ENCODE results near the gene MRPS21.
A peak's percentile ranks its signal among the peaks of the same experiment; 100 is the strongest.

MRPS21 gene

DNA sequence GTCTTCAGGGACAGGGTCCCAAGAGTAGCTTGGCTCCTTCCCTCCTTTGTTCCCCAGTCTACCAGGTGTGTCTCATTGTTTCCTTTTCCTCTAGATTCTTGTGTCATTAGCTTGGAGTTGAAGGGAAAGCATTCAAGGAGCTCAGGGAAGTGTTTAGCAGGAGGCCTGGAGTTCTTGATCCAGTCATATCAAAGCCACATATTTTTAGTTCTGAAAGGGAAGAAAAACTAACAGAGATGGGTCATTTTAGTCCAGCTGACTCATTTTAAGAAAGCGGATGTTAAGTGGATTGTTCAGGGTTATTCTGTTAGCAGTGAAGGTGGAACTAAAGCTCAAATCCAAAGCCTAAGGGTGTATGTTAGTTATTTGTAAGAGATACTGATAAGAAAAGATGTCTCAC, 20.4 kb upstream of the MRPS21 start:
- H3K9me3 ChIP-seq, result no peaks in the 10 kb centered on the region
- no peak overlapping the region for H3K4me3 ChIP-seq (ENCODE audit: low read depth in 1 of 2, low read length in 1 of 2)
- no peak overlapping the region for H3K27ac ChIP-seq
- H3K27me3 ChIP-seq, result no peaks in the 10 kb centered on the region
- no peaks in the 10 kb centered on the region for H3K36me3 ChIP-seq
- H3K4me1 ChIP-seq (ENCODE audit: control insufficient read depth in 1 of 2, insufficient read depth in 1 of 2, low read depth in 1 of 2, low read length in 1 of 2), result peaks cover 9 to 10% of the 10 kb centered on the region in 2 experiments
- TF ChIP-seq, protein P1, sequence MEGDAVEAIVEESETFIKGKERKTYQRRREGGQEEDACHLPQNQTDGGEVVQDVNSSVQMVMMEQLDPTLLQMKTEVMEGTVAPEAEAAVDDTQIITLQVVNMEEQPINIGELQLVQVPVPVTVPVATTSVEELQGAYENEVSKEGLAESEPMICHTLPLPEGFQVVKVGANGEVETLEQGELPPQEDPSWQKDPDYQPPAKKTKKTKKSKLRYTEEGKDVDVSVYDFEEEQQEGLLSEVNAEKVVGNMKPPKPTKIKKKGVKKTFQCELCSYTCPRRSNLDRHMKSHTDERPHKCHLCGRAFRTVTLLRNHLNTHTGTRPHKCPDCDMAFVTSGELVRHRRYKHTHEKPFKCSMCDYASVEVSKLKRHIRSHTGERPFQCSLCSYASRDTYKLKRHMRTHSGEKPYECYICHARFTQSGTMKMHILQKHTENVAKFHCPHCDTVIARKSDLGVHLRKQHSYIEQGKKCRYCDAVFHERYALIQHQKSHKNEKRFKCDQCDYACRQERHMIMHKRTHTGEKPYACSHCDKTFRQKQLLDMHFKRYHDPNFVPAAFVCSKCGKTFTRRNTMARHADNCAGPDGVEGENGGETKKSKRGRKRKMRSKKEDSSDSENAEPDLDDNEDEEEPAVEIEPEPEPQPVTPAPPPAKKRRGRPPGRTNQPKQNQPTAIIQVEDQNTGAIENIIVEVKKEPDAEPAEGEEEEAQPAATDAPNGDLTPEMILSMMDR (IDR thresholded peaks at IDR 0.05), result no peak

DNA sequence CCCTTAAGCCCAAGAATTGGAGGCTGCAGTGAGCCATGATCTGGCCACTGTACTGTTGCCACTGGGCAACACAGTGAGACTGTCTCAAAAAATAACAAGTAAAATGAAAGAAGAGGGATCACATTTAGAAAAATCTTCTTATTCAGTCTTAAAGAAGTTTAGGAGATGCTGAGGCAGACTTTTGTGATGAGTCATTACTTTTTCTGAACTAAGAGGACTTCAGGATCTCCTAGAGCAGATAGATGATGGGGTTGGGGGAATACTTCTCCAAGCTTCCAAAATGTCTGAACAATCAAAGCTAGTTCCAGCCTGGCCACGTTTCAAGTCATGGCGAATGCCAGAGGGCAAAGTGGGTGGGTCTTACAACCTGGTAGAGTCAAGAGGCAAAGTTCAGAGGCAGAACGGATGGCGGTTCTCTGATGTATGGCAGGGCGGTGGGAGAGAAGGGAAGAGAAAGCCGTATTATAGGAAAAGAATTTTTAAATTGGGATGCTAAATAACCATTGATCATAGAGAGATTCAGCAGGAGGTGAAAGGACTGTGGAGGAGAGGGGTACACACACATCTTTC, 13.4 kb upstream of the MRPS21 start:
- TF ChIP-seq, protein P1 (IDR thresholded peaks at IDR 0.05), result no peak
- no peaks in the 10 kb centered on the region for H3K36me3 ChIP-seq
- H3K27me3 ChIP-seq, result peaks cover 57% of the 10 kb centered on the region
- no peak overlapping the region for H3K4me3 ChIP-seq (ENCODE audit: low read depth in 1 of 2, low read length in 1 of 2)
- peaks cover 20 to 22% of the 10 kb centered on the region in 2 experiments for H3K4me1 ChIP-seq (ENCODE audit: control insufficient read depth in 1 of 2, insufficient read depth in 1 of 2, low read depth in 1 of 2, low read length in 1 of 2)
- no peak overlapping the region for H3K27ac ChIP-seq
- H3K9me3 ChIP-seq, result no peaks in the 10 kb centered on the region

DNA sequence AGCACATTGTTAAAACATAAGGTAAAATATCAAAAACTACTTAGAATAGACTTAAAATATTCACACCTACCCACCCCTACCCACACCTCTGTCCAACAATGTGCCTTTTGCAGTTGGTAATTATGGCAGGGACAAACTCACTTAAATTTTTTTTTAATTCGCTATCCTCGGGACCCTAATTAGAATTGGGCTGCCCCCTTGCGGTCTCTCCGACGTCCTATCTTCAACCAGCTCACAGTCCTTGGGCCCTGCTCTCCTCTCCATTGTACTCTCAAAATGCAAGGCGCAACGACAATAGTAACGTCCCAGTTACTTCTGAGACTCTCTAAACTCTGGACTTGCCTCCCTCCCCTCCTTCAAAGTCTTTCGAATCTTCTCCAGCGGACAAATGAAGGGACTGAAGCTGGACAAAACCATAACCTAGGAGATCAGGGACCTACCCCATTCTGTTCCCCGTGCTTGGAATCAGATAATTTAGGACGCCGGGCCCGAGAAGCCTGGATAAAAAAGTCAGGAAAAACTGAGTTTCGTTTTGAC, 12.4 kb upstream of the MRPS21 start:
- Histone ChIP-seq H3K27me3 (peaks cover 65% of the 10 kb centered on the region), H3K27ac (no peak overlapping the region), H3K4me1 (ENCODE audit: control insufficient read depth in 1 of 2, insufficient read depth in 1 of 2, low read depth in 1 of 2, low read length in 1 of 2) (peaks cover 20 to 22% of the 10 kb centered on the region in 2 experiments), H3K4me3 (ENCODE audit: low read depth in 1 of 2, low read length in 1 of 2) (peak overlapping the region; percentile 49 to 67), H3K9me3 (no peaks in the 10 kb centered on the region), H3K36me3 (no peaks in the 10 kb centered on the region)
- TF ChIP-seq, protein P1 (IDR thresholded peaks at IDR 0.05), result peak; percentile 23

DNA sequence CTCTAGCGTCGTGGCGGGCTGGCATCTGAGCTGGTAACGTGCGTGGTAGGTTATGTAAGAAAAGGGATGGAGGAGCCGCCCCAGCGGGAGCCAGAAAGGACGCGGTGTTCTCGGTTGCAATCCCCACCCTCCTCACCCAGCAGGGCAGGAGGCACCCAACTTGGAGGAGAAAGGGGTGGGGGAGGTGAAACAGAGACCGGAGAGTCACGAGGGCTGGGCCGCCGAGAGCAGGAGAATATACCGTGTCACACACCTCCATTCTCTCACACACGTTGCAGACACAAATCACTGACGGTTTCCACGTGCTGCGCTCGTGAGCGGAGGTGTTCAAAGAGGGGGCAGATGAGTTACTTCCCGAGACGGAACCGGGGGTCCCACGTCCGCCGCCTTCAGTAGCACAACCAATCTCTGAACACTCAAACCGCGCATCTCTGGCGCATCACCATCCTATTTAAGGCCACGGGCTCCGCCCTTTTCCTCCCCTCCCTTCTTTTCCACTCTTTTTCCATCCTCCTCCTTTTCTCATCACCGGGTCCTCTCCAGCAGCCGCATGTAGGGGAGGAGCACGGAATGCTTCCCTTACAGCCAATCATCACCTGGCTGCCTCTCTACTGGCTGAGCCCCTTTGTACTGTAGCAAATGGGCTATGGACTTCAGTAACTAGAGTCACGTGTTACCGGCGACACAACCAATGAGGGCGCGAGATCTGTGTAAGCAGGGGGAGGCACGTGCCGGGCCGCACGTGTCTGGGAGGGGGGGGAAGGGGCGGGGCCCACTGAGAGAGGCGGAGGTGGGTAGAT, 11.7 kb upstream of the MRPS21 start, which contains the start of gene CIART:
TSS of gene CIART (plus strand) at position 797 of the 800 bp plus-strand sequence. CDS start 714 bp downstream, outside the sequence.
- Histone ChIP-seq H3K27ac (no peak within 1 kb of the TSS), H3K9me3 (no peaks in the 10 kb centered on the region), H3K36me3 (no peaks in the 10 kb centered on the region), H3K4me3 (ENCODE audit: low read depth in 1 of 2, low read length in 1 of 2) (peak within 1 kb of the TSS; percentile 49 to 67), H3K27me3 (peaks cover 72% of the 10 kb centered on the region), H3K4me1 (ENCODE audit: control insufficient read depth in 1 of 2, insufficient read depth in 1 of 2, low read depth in 1 of 2, low read length in 1 of 2) (peaks cover 20 to 22% of the 10 kb centered on the region in 2 experiments)
- TF ChIP-seq, protein P1 (IDR thresholded peaks at IDR 0.05), result no peak

DNA sequence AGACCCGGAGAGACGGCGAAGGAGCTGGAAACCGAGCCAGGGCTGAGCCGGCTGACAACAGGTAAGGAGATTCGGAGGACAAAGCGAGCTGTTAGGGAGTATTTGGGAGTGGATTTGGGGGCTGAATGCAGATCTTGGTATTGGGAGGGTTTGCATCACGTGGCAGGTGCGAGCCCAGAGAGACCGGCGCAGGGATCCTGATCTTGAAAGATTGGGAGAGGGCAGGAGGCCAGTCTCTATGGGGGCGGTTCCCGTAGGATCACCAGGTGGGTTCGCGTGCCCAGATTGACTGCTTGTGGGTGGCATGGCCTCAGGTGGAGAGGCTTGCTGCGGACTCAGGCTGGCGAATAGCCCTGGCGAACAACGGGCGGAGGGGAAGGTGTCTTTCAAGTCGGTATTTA, 11.1 kb upstream of the MRPS21 start:
- Histone ChIP-seq H3K9me3 (no peaks in the 10 kb centered on the region), H3K27ac (no peak overlapping the region), H3K4me3 (ENCODE audit: low read depth in 1 of 2, low read length in 1 of 2) (peak overlapping the region; percentile 49 to 67), H3K36me3 (no peaks in the 10 kb centered on the region), H3K4me1 (ENCODE audit: control insufficient read depth in 1 of 2, insufficient read depth in 1 of 2, low read depth in 1 of 2, low read length in 1 of 2) (peaks cover 20 to 22% of the 10 kb centered on the region in 2 experiments), H3K27me3 (peaks cover 78% of the 10 kb centered on the region)
- TF ChIP-seq, protein P1 (IDR thresholded peaks at IDR 0.05), result no peak
